T1000 (cell line): ENCODE data around the gene DIRAS3.
"Not testable (repeated sequence)": the region's sequence is repeated elsewhere in the genome, so short reads cannot be mapped to it uniquely, and the experiment has no call there.

Experiments used
- DNase-seq: peaks from one replicate; lab custom pipeline; 2025; ENCODE audit warnings: mixed read lengths; lab: John Stamatoyannopoulos, UW

Gene DIRAS3, protein sequence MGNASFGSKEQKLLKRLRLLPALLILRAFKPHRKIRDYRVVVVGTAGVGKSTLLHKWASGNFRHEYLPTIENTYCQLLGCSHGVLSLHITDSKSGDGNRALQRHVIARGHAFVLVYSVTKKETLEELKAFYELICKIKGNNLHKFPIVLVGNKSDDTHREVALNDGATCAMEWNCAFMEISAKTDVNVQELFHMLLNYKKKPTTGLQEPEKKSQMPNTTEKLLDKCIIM

DNA sequence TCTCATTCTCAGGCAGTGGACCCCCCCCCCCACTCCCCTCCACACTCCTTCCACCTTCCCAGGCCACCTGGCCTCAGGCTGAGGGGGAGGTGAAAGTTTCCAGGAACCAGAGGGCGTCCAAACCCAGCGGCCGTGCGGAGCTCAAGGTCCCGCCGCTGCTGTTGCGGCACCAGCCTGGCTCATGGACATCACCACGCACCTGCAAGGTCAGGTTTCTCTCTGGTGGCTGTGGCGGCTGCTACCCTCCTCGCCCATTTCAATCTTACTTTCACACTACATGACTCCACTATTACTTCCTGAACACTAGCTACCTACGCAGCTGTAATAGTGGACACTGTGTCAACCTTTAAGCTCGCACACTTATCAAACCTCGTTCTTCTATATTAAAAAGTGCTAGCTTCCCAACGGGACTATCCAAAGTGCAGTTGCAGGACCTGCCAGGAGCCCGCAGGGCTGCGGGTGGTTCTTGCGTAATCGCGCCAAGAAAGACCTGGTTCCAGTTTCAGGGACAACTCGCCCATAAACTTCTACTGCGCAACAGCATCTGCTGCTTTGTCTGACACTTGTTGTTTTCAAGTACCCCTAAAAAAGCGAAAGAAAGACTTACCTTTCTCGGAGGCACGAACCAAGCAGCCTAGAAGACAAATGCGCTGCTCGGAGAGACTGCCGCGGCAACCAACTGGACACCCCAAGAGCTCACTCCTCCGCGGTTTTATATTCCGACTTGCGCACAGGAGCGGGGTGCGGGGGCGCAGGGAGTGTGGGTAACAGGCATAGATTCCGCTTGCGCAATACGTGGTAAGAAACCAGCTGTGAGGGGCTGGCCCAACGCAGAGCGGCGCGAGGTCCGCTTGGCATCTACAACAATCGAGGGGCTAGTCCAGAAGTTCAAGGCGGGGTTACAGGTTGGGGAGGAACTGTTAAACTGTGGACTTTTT, at the start of gene DIRAS3:
Gene DIRAS3 (minus strand): TSS at position 687 of the 938 bp plus-strand sequence. CDS start 3,330 bp downstream, outside the sequence.
- no peak for DNase-seq

DNA sequence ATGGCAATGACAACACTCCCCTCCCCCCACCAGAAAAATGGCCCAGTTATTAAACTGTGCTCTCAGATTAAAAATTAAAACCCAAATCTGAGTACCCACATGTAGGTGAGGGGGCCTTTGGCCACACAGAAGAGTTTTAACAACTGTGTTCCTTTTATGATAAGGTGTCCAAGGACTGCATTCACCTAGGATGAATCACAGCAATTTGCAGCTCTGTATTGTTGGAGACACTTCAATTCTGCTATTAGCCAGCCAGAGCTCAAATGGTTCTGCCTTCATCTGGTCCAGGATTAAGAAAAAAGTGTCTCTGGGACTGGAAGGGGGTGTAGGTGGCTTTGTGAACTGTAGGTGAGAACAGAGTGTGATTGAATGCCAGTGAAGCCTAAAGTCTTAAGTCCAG, 43.3 kb upstream of the DIRAS3 start:
- DNase-seq = no peak

- DNase-seq = no peak
These were observed 36.8 kb upstream of the DIRAS3 start for GRCh38 chr1:68087184-68087583.

GRCh38 chr1:68085752-68086151, 35.3 kb upstream of the DIRAS3 start:
- no peak for DNase-seq

DNA sequence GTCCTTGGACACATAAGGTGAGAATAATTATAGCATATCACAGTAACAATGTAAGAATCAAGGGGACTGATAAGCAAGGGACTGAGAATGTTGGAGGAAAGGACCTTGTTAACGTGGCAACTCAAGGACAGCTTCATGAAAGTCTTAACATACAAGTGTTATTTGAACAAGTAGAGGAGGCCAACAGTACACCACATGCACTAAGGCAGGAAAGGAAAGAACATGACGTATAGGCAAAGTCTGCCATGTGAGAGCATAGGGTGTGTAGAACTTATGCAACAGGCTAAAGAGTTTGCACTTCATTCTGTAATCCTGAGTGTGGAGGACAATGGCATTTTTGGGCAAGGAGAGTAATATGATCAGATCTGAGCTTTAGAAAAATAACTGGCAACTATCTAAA, 33.3 kb upstream of the DIRAS3 start:
- DNase-seq = no peak

DNA sequence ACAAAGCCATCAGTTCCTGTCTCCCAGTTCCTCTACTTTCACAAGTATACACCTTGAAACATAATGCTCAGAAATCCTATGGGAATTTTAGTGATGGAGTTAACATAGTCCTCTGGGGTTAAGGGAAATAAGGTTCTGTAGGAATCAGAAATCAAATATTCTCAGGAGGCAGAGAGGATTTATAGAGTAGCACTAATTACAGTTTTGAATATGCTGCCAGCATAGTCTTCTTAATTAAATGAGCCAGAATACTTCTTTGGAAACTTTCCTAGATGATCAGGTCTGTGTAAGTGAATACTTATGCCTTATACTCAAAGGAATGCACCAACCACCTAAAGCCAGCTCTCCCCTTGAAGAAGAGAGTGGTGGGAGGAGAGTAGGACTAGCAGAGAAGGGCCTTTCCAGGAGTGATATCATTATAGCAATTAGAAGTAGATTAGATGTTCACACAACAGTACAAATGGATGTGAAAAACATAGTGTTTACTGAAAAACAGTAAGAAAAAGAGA, 31.4 kb upstream of the DIRAS3 start:
- DNase-seq = no peak

DNA sequence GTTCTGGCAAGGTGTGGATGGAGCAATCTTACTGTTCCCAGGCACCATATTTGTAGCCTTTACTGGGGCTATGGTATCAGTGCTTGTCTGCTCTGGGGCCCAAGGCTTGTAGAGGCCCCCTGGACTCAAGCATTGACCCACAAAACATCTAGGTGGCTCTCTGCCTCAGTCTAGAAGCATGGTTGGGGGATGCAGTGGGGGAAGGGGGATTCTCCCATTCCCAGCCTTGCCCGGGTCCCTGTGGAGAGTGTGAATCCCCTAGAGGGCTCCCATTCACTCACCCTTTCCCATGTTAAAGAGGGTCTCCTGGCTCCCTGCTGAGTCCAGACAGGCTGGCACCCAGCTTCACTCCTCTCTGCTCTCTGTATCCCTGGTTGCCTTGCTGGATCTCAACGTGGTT, 28.2 kb upstream of the DIRAS3 start:
- DNase-seq = no peak

DNA sequence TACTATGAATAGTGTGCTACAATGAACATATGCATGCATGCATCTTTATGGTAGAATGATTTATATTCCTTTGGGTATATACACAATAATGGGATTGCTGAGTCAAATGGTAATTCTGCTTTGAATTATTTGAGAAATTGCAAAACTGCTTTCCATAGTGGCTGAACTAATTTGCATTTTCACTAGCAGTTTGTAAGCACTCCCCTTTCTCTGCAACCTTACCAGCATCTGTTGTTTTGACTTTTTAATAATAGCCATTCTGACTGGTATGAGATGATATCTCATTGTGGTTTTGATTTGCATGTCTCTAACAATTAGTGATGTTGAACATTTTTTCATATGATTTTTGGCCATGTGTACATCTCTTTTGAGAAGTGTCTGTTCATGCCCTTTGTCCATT, 24.0 kb upstream of the DIRAS3 start:
- no peak for DNase-seq

DNA sequence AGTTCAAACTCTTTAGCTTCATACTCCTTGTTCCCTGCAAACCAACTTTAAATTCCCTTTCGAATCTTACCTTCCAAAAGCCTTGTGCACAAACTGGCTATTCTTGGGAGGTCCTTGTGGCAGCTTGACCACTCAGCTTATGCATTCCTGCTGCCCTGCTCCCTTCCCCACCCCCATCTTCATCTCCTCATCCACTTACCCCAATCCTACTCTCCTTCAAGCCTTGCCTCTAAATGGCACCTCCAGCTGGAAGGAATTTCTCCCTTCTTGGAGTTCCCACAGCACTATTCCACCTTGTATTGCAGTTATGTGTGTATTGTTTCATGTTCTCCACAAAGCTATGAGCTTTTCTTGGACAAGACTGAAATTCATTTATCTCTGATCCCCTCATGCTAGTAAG, 15.3 kb upstream of the DIRAS3 start:
- no peak for DNase-seq

DNA sequence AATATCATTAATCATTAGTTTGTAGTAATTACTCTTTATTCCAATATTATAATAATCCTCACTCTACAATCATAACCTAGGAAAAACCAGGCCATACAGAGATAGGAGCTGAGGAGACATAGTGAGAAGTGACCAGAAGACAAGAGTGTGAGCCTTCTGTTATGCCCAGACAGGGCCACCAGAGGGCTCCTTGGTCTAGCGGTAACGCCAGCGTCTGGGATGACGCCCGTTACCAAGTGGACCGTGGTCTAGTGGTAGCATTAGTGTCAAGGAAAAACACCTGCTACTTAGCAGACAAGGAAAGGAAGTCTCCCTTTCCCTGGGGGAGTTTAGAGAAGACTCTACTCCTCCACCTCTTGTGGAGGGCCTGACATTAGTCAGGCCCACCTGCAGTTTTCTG, 7.6 kb upstream of the DIRAS3 start:
- DNase-seq = not testable (repeated sequence)

DNA sequence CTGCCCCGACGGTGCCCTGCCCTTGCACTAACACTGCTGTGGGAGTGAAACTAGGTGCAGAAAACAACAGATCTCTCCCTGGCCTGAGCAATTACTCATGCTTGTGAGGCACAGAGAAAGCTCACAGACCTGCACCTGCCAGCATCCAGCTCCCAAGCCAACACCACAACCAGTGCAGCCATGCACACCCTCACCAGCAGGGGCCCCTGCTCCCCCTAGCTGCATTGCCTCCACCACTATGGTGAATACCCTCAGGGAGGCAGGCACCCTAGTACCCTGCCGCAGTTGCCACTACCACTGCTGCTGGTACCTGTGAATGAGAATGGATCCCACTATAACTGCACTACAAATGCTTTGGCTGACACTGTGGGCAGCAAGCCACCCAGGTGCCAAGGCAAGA, 7.1 kb upstream of the DIRAS3 start:
- no peak for DNase-seq

DNA sequence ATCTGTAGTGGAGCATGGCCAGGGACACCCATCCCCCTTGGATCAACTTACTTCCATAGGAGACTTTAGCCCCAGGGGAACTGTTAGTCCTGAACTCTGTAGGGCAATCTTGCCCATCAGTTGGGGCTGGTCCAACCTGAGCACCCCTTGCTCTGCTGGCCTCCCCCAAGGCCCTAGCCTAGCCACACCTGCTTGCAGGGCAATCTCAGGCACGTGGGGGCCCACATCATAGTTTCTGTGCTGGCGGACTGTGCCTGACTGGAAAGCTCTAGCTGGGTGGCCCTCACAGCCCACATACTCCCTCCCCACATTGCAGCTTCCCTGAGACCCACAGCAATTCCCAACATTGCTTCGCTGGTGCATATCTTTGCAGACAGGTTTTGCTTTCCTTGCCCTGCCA, 6.6 kb upstream of the DIRAS3 start:
- no peak for DNase-seq

DNA sequence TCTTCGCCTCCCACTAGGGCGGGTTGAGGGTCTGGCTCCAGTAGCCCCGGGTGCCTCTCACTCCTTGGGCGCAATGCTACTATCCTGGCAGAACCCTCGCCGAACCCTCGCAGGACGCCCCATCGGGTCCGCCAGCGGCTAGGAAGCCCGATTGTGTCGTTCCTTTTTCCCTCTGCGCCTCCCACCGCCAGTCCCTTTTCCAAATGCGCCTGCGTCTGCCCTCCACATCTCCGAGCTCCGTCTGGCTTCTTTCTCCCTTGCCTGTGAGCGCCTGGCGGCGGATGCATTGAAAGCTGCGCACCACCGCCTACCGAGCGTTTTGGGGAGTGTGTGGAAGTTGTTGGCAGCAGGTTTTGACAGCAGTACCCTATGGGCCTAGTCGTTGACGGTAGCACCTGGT, 1.0 kb upstream of the DIRAS3 start:
- DNase-seq = no peak

DNA sequence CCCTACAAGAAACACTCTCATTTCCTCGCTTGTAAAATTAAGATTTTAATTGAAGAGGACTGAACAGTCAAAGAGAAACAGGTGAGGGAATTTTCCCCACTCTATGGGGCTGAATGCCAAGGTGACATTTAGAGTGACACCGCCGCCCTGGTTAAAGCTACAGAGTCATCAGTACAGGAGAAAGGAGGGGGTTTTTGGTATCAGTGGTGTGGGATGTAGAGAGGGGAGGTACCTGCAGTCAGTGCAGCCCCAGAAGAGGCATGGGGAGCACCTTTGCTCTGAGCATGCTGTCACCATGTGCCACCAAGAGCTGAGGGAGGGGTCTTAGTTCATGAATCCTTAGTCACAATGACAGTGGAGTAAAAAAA, 2.8 kb downstream of the DIRAS3 start:
- DNase-seq = no peak

- no peak for DNase-seq
These were observed 3.4 kb downstream of the DIRAS3 start for GRCh38 chr1:68046885-68047658.

GRCh38 chr1:68046423-68046822, 4.0 kb downstream of the DIRAS3 start:
- DNase-seq = no peak

GRCh38 chr1:68045511-68046180, 4.8 kb downstream of the DIRAS3 start:
- no peak for DNase-seq

DNA sequence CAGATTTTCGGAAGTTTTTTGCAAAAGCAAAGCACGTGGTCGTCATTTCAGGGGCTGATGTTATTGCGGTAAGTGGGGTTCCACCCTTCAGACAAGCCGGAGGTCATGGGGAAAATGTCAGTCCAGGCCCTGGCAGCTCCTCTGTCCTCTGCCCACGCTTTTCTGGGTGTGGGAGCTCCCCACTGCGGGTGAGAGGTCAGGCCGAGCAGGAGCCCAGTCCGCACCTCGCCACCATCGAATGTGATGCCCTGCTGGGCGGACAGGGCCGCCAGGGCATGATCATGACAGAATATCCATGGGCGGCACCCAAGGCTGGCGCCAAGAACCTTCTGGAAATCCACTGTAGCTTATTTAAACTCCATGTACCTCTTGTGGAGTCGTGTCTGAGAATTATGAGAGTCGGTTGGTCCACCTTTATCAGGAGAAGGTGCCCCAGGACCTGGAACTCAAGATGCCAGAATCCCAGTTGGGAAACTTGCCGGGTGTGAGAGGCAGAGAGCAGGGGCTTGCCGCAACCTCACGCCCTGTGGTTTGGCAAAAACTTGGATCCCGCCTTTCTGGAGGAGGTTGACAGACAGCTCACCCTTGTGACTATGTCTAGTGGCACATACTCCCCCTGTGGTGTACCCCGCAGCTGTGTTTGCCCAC, 6.9 kb downstream of the DIRAS3 start:
- no peak for DNase-seq

GRCh38 chr1:68036946-68037345, 13.5 kb downstream of the DIRAS3 start:
- DNase-seq = no peak

DNA sequence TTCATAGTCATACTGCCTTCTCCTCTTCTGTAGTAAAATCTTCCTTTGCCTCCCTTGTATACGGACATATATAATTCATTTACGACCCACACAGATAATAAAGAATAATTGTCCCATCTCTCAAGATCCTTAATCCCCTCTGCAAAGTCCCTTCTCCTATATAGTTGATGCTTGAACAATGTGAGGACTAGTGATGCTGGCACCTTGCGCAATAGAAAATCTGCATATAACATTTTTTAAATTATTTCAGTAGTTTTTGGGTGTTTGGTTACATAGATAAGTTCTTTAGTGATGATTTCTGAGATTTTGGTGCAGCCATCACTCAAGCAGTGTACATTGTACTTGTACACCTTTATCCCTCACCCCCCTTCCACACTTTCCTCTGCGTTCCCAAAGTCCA, 21.0 kb downstream of the DIRAS3 start:
- no peak for DNase-seq

DNA sequence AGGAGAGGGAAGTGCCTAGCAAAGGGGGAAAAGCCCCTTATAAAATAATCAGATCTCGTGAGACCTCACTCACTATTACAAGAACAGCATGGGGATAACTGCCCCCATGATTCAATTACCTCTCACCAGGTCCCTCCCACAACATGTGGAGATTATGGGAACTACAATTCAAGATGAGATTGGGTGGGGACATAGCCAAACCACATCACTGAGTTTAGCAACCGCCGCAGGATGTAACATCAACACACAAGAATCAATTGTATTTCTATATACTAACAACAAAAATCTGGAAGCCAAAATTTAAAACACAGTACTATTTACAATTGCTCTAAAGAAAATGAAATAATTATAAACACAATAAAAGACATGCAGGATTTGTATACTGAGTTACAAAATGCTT, 21.9 kb downstream of the DIRAS3 start:
- no peak for DNase-seq
